Fibroblast of skin of left biceps (primary cell): ENCODE data around the gene LCT.
"Not testable (repeated sequence)": the region's sequence is repeated elsewhere in the genome, so short reads cannot be mapped to it uniquely, and the experiment has no call there.

Source experiments
- DNase-seq, 2 experiments: peaks; one replicate each; pipeline ENCODE4 v3.0.0-alpha.2; 2013; ENCODE audit warnings: low read depth in 2 of 2

Gene LCT

GRCh38 chr2:135836596-135837270 lies at the start of gene LCT:
LCT (minus strand) TSS chr2:135837184; CDS start chr2:135837169, 15 bp downstream.
- DNase-seq, result no peak

- DNase-seq, result no peak
These were observed 48.7 kb upstream of the LCT start for GRCh38 chr2:135885709-135886108.

GRCh38 chr2:135882415-135882814 lies 45.4 kb upstream of the LCT start:
- no peak for DNase-seq

- DNase-seq, result not testable (repeated sequence)
These were observed 39.8 kb upstream of the LCT start for GRCh38 chr2:135876770-135877169.

GRCh38 chr2:135876066-135876711 lies 39.2 kb upstream of the LCT start, which contains the start of gene MCM6:
MCM6 (minus strand) TSS chr2:135876443; CDS start chr2:135876365, 78 bp downstream.
- DNase-seq, result peak; percentile 98

GRCh38 chr2:135875491-135876065 lies 38.6 kb upstream of the LCT start:
- peak; percentile 14 to 21 for DNase-seq

- DNase-seq, result no peak
These were observed 37.9 kb upstream of the LCT start for GRCh38 chr2:135874777-135875365.

GRCh38 chr2:135870571-135870970 lies 33.6 kb upstream of the LCT start:
- DNase-seq, result no peak

GRCh38 chr2:135863233-135863632 lies 26.2 kb upstream of the LCT start:
- no peak for DNase-seq

GRCh38 chr2:135862718-135863117 lies 25.7 kb upstream of the LCT start:
- DNase-seq, result no peak

GRCh38 chr2:135853401-135853800 lies 16.4 kb upstream of the LCT start:
- DNase-seq, result no peak

- peak in 1 of 2 experiments; percentile 19 for DNase-seq
These were observed 14.9 kb upstream of the LCT start for GRCh38 chr2:135851858-135852257.

- no peak for DNase-seq
These were observed 14.1 kb upstream of the LCT start for GRCh38 chr2:135850892-135851668.

GRCh38 chr2:135849087-135849486 lies 12.1 kb upstream of the LCT start:
- no peak for DNase-seq

- DNase-seq, result no peak
These were observed 9.0 kb upstream of the LCT start for GRCh38 chr2:135845997-135846396.

- no peak for DNase-seq
These were observed 8.3 kb upstream of the LCT start for GRCh38 chr2:135845257-135845656.

GRCh38 chr2:135844301-135844895 lies 7.4 kb upstream of the LCT start:
- no peak for DNase-seq

- DNase-seq, result no peak
These were observed 6.7 kb upstream of the LCT start for GRCh38 chr2:135843671-135844070.

- no peak for DNase-seq
These were observed 3.6 kb upstream of the LCT start for GRCh38 chr2:135840601-135841000.

GRCh38 chr2:135839713-135840112 lies 2.7 kb upstream of the LCT start:
- peak; percentile 81 to 83 for DNase-seq

- no peak for DNase-seq
These were observed 1.5 kb upstream of the LCT start for GRCh38 chr2:135838502-135838901.
